ENCODE measurements around the gene OR5C1.

DNA sequence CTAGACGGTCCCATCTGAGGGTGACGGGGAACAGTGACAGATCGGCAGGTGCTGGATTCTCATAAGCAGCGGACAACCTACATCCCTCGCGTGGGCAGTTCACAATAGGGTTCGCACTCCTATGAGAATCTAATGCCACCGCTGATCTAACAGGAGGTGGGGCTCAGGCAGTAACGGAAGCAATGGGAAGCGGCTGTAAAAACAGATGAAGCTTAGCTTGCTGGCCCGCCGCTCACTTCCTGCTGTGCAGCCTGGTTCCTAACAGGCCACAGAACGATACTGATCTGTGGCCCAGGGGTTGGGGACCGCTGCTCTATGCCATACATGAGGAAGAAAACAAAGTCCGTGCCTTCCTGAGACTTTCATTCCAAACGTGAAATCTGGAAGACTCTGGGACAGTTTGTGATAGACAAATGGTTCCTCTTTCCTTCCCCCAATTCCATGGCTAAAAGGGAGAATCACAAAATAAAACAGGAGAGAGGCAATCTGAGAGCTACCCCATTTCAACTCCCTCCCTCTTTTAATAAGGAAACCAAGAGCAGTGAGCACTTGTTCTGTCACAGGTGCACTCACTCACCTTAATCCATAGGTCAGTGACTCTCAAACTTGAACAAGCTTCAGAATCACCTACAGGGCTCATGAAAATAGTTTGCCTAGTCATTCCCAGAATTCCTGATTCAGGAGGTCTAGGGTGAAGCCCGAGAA, 27.6 kb downstream of the OR5C1 start:
- no peak for TF ChIP-seq EZH2 (IDR thresholded peaks at IDR 0.05; ENCODE audit: borderline replicate concordance, low read depth, low read length, severe bottlenecking)
- TF ChIP-seq, protein P1, sequence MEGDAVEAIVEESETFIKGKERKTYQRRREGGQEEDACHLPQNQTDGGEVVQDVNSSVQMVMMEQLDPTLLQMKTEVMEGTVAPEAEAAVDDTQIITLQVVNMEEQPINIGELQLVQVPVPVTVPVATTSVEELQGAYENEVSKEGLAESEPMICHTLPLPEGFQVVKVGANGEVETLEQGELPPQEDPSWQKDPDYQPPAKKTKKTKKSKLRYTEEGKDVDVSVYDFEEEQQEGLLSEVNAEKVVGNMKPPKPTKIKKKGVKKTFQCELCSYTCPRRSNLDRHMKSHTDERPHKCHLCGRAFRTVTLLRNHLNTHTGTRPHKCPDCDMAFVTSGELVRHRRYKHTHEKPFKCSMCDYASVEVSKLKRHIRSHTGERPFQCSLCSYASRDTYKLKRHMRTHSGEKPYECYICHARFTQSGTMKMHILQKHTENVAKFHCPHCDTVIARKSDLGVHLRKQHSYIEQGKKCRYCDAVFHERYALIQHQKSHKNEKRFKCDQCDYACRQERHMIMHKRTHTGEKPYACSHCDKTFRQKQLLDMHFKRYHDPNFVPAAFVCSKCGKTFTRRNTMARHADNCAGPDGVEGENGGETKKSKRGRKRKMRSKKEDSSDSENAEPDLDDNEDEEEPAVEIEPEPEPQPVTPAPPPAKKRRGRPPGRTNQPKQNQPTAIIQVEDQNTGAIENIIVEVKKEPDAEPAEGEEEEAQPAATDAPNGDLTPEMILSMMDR (IDR thresholded peaks at IDR 0.05; ENCODE audit: borderline replicate concordance, extremely low read depth, low read length, poor library complexity, severe bottlenecking): no peak
